CD4-positive, alpha-beta T cell (primary cell): ENCODE data around the gene RANBP3L. TPM values are rescaled to one million over a fixed set of nuclear protein-coding genes. Genes with fewer than 3 reads are reported as not detected.
"Not testable (repeated sequence)": the region's sequence is repeated elsewhere in the genome, so short reads cannot be mapped to it uniquely, and the experiment has no call there.

ENCODE experiments used
- ATAC-seq: fragments of 200-7000 bp; cut with Tn5 transposase; one replicate; pipeline ENCODE4 v1.10.0; 2022; ENCODE audit warnings: mild to moderate bottlenecking; ENCODE audit not compliant: poor library complexity
- CTCF ChIA-PET: fragments of 350-600 bp; sonication (Branson Sonifier 250); formaldehyde crosslinking; loops from one replicate; lab custom pipeline; 2021; ENCODE audit warnings: antibody characterized with exemption, inconsistent platforms; lab: Charles Lee
- POLR2A ChIA-PET: fragments of 350-600 bp; sonication (Branson Sonifier 250); formaldehyde crosslinking; loops from one replicate; lab custom pipeline; 2021; ENCODE audit warnings: antibody characterized with exemption, inconsistent platforms; lab: Charles Lee
- DNase-seq, 14 experiments: peaks; one replicate each; pipeline ENCODE4 v3.0.0-alpha.2; 2013 to 2020; ENCODE audit warnings: mixed read lengths in 2 of 14
- H3K27ac ChIP-seq, 2 donors: one replicate each; pipeline versions ENCODE4 v1.5.1 to v1.7.0; 2013; ENCODE audit warnings: low read length in 2 of 2, low read depth in 1 of 2, mild to moderate bottlenecking in 1 of 2
- H3K27me3 ChIP-seq, 2 experiments: 1 replicate in 1 of 2; 2 replicates in 1 of 2; pipeline versions ENCODE4 v1.6.1 to v1.7.0; 2013; ENCODE audit warnings: low read length in 2 of 2, control low read depth in 1 of 2, mild to moderate bottlenecking in 1 of 2, moderate library complexity in 1 of 2; ENCODE audit not compliant: insufficient read depth in 2 of 2, control insufficient read depth in 1 of 2
- H3K36me3 ChIP-seq: one replicate; pipeline ENCODE4 v1.6.1; 2013; ENCODE audit warnings: low read length, control low read depth; ENCODE audit not compliant: insufficient read depth
- H3K4me1 ChIP-seq: one replicate; pipeline ENCODE4 v1.6.1; 2013; ENCODE audit warnings: low read length, control low read depth; ENCODE audit not compliant: insufficient read depth
- H3K4me3 ChIP-seq: one replicate; pipeline ENCODE4 v1.5.1; 2013; ENCODE audit warnings: mild to moderate bottlenecking, low read length, moderate library complexity
- H3K9me3 ChIP-seq, 2 experiments: 1 replicate in 1 of 2; 2 replicates in 1 of 2; pipeline versions ENCODE4 v1.6.1 to v1.7.0; 2013; ENCODE audit warnings: low read length in 2 of 2, mild to moderate bottlenecking in 2 of 2, control low read depth in 1 of 2, moderate library complexity in 1 of 2; ENCODE audit not compliant: control insufficient read depth in 1 of 2, insufficient read depth in 1 of 2
- H3K27ac Mint-ChIP-seq: one replicate; pipeline ENCODE4 v1.8.0; 2020; ENCODE audit warnings: mixed read lengths
- H3K27me3 Mint-ChIP-seq: one replicate; pipeline ENCODE4 v1.8.0; 2021; ENCODE audit warnings: mixed read lengths
- H3K36me3 Mint-ChIP-seq: one replicate; pipeline ENCODE4 v1.8.0; 2021; ENCODE audit warnings: low read depth, mixed read lengths
- H3K4me1 Mint-ChIP-seq: one replicate; pipeline ENCODE4 v1.8.0; 2021; ENCODE audit warnings: low read depth, mixed read lengths
- H3K4me3 Mint-ChIP-seq: one replicate; pipeline ENCODE4 v1.8.0; 2020; ENCODE audit warnings: mild to moderate bottlenecking, mixed read lengths
- H3K9me3 Mint-ChIP-seq: one replicate; pipeline ENCODE4 v1.8.0; 2020; ENCODE audit warnings: mixed read lengths
- CTCF ChIP-seq: fragments of 200-600 bp; IDR thresholded peaks from one replicate; pipeline ENCODE4 v1.8.0; 2022; ENCODE audit warnings: antibody characterized with exemption, mild to moderate bottlenecking
- intact Hi-C, 2 experiments: fragments of 100-400 bp; cut with DNase I in 1 of 2; cut with micrococcal nuclease in 1 of 2; formaldehyde crosslinking; loops; one replicate each; pipeline versions ENCODE4 v1.15.1 to v1.9.0; 2023 to 2025; cut with DNase I, micrococcal nuclease
- total RNA-seq, 174 experiments: library from RNA in 2 of 174; stranded (reverse) in 2 of 174; gene quantifications; one replicate each; pipeline ENCODE4 v1.2.3 and lab custom pipeline; 2021 to 2026

The RANBP3L gene
- total RNA-seq, 2 experiments from 2014 or later, result not detected

GRCh38 chr5:36337597-36337996, 35.9 kb upstream of the RANBP3L start:
- ChIA-PET POLR2A (no interaction called here), CTCF (no interaction called here)
- peaks cover 1% of the 10 kb centered on the region for H3K9me3 Mint-ChIP-seq
- no peak for TF ChIP-seq CTCF
- no peaks in the 10 kb centered on the region for H3K36me3 Mint-ChIP-seq
- DNase-seq (no peak), ATAC-seq (no peak)
- Histone ChIP-seq H3K4me1 (no peaks in the 10 kb centered on the region), H3K9me3 (peaks cover 0 to 7% of the 10 kb centered on the region in 2 experiments), H3K27me3 (peaks cover 6 to 9% of the 10 kb centered on the region in 2 experiments), H3K27ac (no peak overlapping the region), H3K36me3 (no peaks in the 10 kb centered on the region), H3K4me3 (no peak overlapping the region)
- H3K27me3 Mint-ChIP-seq, result peaks cover 23% of the 10 kb centered on the region
- H3K4me3 Mint-ChIP-seq, result no peak overlapping the region
- no peak overlapping the region for H3K27ac Mint-ChIP-seq
- intact Hi-C loops, result no loop called here
- H3K4me1 Mint-ChIP-seq, result no peaks in the 10 kb centered on the region

GRCh38 chr5:36334315-36334714, 32.6 kb upstream of the RANBP3L start:
- Mint-ChIP-seq H3K36me3 (no peaks in the 10 kb centered on the region), H3K27me3 (peaks cover 17% of the 10 kb centered on the region), H3K4me3 (no peak overlapping the region), H3K27ac (no peak overlapping the region), H3K9me3 (no peaks in the 10 kb centered on the region), H3K4me1 (no peaks in the 10 kb centered on the region)
- no peaks in the 10 kb centered on the region for H3K36me3 ChIP-seq
- DNase-seq (no peak), ATAC-seq (no peak)
- no peak for TF ChIP-seq CTCF
- intact Hi-C loops, result no loop called here
- CTCF ChIA-PET, result no interaction called here
- H3K27me3 ChIP-seq, result peaks cover 6 to 9% of the 10 kb centered on the region in 2 experiments
- POLR2A ChIA-PET, result no interaction called here
- H3K4me1 ChIP-seq, result no peaks in the 10 kb centered on the region
- H3K4me3 ChIP-seq, result no peak overlapping the region
- peaks cover 0 to 7% of the 10 kb centered on the region in 2 experiments for H3K9me3 ChIP-seq
- no peak overlapping the region for H3K27ac ChIP-seq

- POLR2A ChIA-PET, result not testable (repeated sequence)
These were observed 31.0 kb upstream of the RANBP3L start for GRCh38 chr5:36332720-36333119.

GRCh38 chr5:36325196-36325595, 23.5 kb upstream of the RANBP3L start:
- H3K36me3 ChIP-seq, result no peaks in the 10 kb centered on the region
- Mint-ChIP-seq H3K36me3 (no peaks in the 10 kb centered on the region), H3K4me3 (no peak overlapping the region), H3K27me3 (peaks cover 24% of the 10 kb centered on the region), H3K27ac (no peak overlapping the region), H3K4me1 (no peaks in the 10 kb centered on the region), H3K9me3 (peaks cover 4% of the 10 kb centered on the region)
- ATAC-seq (no peak), DNase-seq (no peak)
- H3K27ac ChIP-seq, result no peak overlapping the region
- H3K4me3 ChIP-seq, result no peak overlapping the region
- ChIA-PET POLR2A (no interaction called here), CTCF (interaction anchor here (0.9 kb wide), 1 partner anchor 29 kb away, joined by 3 read pairs; no protein-coding TSS in a partner anchor)
- peaks cover 0 to 5% of the 10 kb centered on the region in 2 experiments for H3K27me3 ChIP-seq
- intact Hi-C loops, result no loop called here
- no peak for TF ChIP-seq CTCF
- H3K9me3 ChIP-seq, result no peaks in the 10 kb centered on the region
- no peaks in the 10 kb centered on the region for H3K4me1 ChIP-seq

More at GRCh38 chr5:36332720-36333119, 31.0 kb upstream of the RANBP3L start:
- peaks cover 17% of the 10 kb centered on the region for H3K27me3 Mint-ChIP-seq
- CTCF ChIA-PET, ATAC-seq, H3K4me1 Mint-ChIP-seq, H3K9me3 ChIP-seq, DNase-seq, H3K27ac Mint-ChIP-seq, H3K4me3 ChIP-seq, H3K27ac ChIP-seq, H3K4me1 ChIP-seq, H3K27me3 ChIP-seq, H3K36me3 Mint-ChIP-seq, H3K9me3 Mint-ChIP-seq, H3K36me3 ChIP-seq, intact Hi-C loops, H3K4me3 Mint-ChIP-seq: not testable (repeated sequence)
